Measurements from ENCODE around the gene TMCC2. TPM values are rescaled to one million over a fixed set of nuclear protein-coding genes. Genes with fewer than 3 reads are reported as not detected.

TMCC2 gene
- total RNA-seq, 1 experiment from 2014 or later: 5.2 TPM

- peak overlapping the region; percentile 66 for H3K27ac ChIP-seq
- peaks cover 10% of the 10 kb centered on the region for H3K36me3 ChIP-seq
Observed at GRCh38 chr1:205301205-205301821, 73.6 kb downstream of the TMCC2 start.

GRCh38 chr1:205301842-205302588, 74.3 kb downstream of the TMCC2 start:
- Histone ChIP-seq H3K4me1 (peaks cover 44% of the 10 kb centered on the region), H3K27ac (peak overlapping the region; percentile 66), H3K36me3 (peaks cover 10% of the 10 kb centered on the region), H3K4me3 (no peak overlapping the region), H3K27me3 (no peaks in the 10 kb centered on the region), H3K9me3 (replicated peaks) (no peaks in the 10 kb centered on the region)
- DNase-seq: no peak

More at GRCh38 chr1:205301205-205301821, 73.6 kb downstream of the TMCC2 start:
- DNase-seq: peak; percentile 86 to 92
- H3K4me3 ChIP-seq: peak overlapping the region; percentile 7
- H3K4me1 ChIP-seq: peaks cover 46% of the 10 kb centered on the region
- no peaks in the 10 kb centered on the region for H3K9me3 ChIP-seq (replicated peaks)
- no peaks in the 10 kb centered on the region for H3K27me3 ChIP-seq

GRCh38 chr1:205303247-205303888, 75.6 kb downstream of the TMCC2 start:
- H3K36me3 ChIP-seq: peaks cover 19% of the 10 kb centered on the region
- H3K4me3 ChIP-seq: no peak overlapping the region
- DNase-seq: no peak
- H3K27me3 ChIP-seq: no peaks in the 10 kb centered on the region
- no peaks in the 10 kb centered on the region for H3K9me3 ChIP-seq (replicated peaks)
- H3K4me1 ChIP-seq: peaks cover 31% of the 10 kb centered on the region
- no peak overlapping the region for H3K27ac ChIP-seq

GRCh38 chr1:205304046-205304694, 76.4 kb downstream of the TMCC2 start:
- Histone ChIP-seq H3K4me3 (no peak overlapping the region), H3K27me3 (no peaks in the 10 kb centered on the region), H3K27ac (no peak overlapping the region), H3K4me1 (peaks cover 23% of the 10 kb centered on the region), H3K36me3 (peaks cover 20% of the 10 kb centered on the region), H3K9me3 (replicated peaks) (no peaks in the 10 kb centered on the region)
- no peak for DNase-seq

GRCh38 chr1:205304695-205305070, 76.9 kb downstream of the TMCC2 start:
- no peak overlapping the region for H3K4me3 ChIP-seq
- no peaks in the 10 kb centered on the region for H3K9me3 ChIP-seq (replicated peaks)
- DNase-seq: no peak
- H3K27ac ChIP-seq: no peak overlapping the region
- no peaks in the 10 kb centered on the region for H3K27me3 ChIP-seq
- peaks cover 23% of the 10 kb centered on the region for H3K4me1 ChIP-seq
- H3K36me3 ChIP-seq: peaks cover 20% of the 10 kb centered on the region

- Histone ChIP-seq H3K4me3 (no peak overlapping the region), H3K4me1 (peaks cover 5% of the 10 kb centered on the region; the same call in 1 of the 2 replicates), H3K27ac (no peak overlapping the region), H3K27me3 (no peaks in the 10 kb centered on the region), H3K36me3 (peaks cover 20% of the 10 kb centered on the region), H3K9me3 (replicated peaks) (no peaks in the 10 kb centered on the region)
- DNase-seq: no peak
Observed at GRCh38 chr1:205306929-205307566, 79.3 kb downstream of the TMCC2 start.

GRCh38 chr1:205309741-205310140, 82.0 kb downstream of the TMCC2 start:
- Histone ChIP-seq H3K4me1 (peaks cover 13% of the 10 kb centered on the region), H3K9me3 (replicated peaks) (no peaks in the 10 kb centered on the region), H3K36me3 (peaks cover 14% of the 10 kb centered on the region; the same call in 1 of the 2 replicates), H3K27me3 (no peaks in the 10 kb centered on the region), H3K27ac (no peak overlapping the region), H3K4me3 (no peak overlapping the region)
- DNase-seq: no peak

GRCh38 chr1:205310976-205311704, 83.4 kb downstream of the TMCC2 start:
- Histone ChIP-seq H3K27ac (no peak overlapping the region), H3K9me3 (replicated peaks) (no peaks in the 10 kb centered on the region), H3K27me3 (no peaks in the 10 kb centered on the region), H3K4me1 (peaks cover 14% of the 10 kb centered on the region), H3K4me3 (no peak overlapping the region), H3K36me3 (peaks cover 9% of the 10 kb centered on the region; the same call in 1 of the 2 replicates)
- no peak for DNase-seq

- peaks cover 29% of the 10 kb centered on the region for H3K4me1 ChIP-seq
- DNase-seq: no peak
- no peaks in the 10 kb centered on the region for H3K9me3 ChIP-seq (replicated peaks)
- peak overlapping the region; percentile 54 for H3K4me3 ChIP-seq
- H3K27ac ChIP-seq: peak overlapping the region; percentile 78
- peaks cover 3% of the 10 kb centered on the region; the same call in 1 of the 2 replicates for H3K36me3 ChIP-seq
- H3K27me3 ChIP-seq: no peaks in the 10 kb centered on the region
Observed at GRCh38 chr1:205312866-205313562, 85.3 kb downstream of the TMCC2 start.

- peak; percentile 94 for DNase-seq
- H3K9me3 ChIP-seq (replicated peaks): no peaks in the 10 kb centered on the region
- no peaks in the 10 kb centered on the region for H3K27me3 ChIP-seq
- peak overlapping the region; percentile 54 for H3K4me3 ChIP-seq
- H3K36me3 ChIP-seq: no peaks in the 10 kb centered on the region
- peaks cover 37% of the 10 kb centered on the region for H3K4me1 ChIP-seq
- H3K27ac ChIP-seq: peak overlapping the region; percentile 78
Observed at GRCh38 chr1:205313563-205314308, 86.0 kb downstream of the TMCC2 start.

- H3K27ac ChIP-seq: no peak overlapping the region
- no peaks in the 10 kb centered on the region for H3K9me3 ChIP-seq (replicated peaks)
- H3K27me3 ChIP-seq: no peaks in the 10 kb centered on the region
- peaks cover 42% of the 10 kb centered on the region for H3K4me1 ChIP-seq
- H3K36me3 ChIP-seq: no peaks in the 10 kb centered on the region
- H3K4me3 ChIP-seq: no peak overlapping the region
- DNase-seq: no peak
Observed at GRCh38 chr1:205315008-205315618, 87.4 kb downstream of the TMCC2 start.

- no peak for DNase-seq
- no peak overlapping the region for H3K4me3 ChIP-seq
- no peaks in the 10 kb centered on the region for H3K27me3 ChIP-seq
- H3K4me1 ChIP-seq: peaks cover 47% of the 10 kb centered on the region
- H3K36me3 ChIP-seq: no peaks in the 10 kb centered on the region
- no peaks in the 10 kb centered on the region for H3K9me3 ChIP-seq (replicated peaks)
- no peak overlapping the region for H3K27ac ChIP-seq
Observed at GRCh38 chr1:205316161-205316566, 88.4 kb downstream of the TMCC2 start.
